ENCODE measurements around the gene ATN1.

DNA sequence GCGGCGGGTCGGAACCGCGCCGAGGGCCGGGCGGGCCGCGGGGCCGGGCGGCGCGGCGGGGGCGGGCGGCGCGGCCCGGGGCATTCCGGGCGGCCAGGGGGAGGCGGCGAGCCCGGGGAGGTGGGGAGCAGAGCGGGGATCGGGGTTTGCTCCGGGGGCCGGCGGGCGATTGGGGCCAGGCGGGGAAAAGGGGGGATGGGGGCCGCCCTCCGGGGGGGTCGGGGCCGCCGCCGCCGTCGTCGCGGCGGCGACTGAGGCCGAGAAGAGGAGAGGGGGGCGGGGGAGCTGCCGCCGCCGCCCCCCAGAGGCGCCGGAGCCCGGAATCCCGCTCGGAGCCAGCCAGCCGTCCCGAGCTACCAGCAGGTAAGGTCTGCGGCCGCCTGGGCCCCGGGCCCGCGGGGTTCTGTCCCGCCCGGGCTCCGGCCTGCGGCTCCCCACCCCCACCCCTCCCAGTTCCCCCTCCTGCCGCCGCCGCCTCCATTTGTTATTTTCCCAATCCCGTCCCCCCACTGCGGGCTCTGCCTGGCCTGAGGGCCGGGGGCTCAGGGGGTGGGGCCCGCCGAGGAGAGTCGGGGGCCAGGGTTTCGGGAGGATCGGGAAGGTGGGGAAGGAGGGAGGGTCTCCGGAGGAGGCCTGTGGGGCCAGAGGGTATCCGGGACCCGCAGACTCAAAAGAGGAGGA lies 403 bp downstream of the ATN1 start:
- no peak for TF ChIP-seq CTCF (IDR thresholded peaks at IDR 0.05)
- peak in 1 of 2 donors; percentile 24 for TF ChIP-seq POLR2A (IDR thresholded peaks at IDR 0.05)
- TF ChIP-seq POLR2AphosphoS5 (IDR thresholded peaks at IDR 0.05), result no peak
